GM18517 (cell line): ENCODE results near the gene STX16.

Experiments used
- ATAC-seq: cut with Tn5 transposase; IDR thresholded peaks from one replicate; pipeline ENCODE4 v1.9.1; 2021; ENCODE audit warnings: mild to moderate bottlenecking, moderate library complexity; ENCODE audit not compliant: unreplicated experiment

Gene STX16

DNA sequence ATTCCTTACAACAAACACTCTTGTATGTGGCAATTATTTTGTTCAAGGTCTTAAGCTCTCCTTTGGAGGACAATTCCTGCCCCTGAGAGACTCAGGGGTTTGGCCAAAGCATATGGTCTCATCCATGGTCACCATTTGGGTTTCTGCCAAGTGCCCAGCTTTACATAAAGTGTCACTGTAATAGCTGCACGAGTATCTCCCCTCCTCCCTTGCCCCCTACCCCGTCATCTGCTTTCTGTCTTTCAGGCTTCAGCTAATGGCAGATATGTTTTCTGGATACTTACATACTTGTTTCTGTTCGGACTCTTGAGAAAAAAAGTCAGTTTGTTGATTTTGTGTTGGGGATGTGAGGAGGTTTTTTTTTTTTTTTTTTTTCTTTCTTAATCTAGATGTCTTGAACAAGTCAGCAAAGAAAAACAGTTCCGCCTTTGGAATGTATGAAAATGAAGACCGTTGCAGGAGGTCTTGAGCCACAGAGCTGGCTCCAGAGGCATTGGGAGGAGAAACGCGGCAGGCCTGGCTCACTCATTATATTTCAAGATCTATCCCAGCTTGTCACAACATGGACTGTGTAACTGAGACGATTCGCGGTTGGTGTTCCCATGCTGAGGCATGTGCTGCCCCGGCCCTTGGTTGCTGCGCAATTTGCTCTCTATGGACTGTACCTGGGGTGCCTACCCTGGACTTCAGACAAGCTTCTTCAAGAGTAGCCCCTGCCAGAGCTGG, 32.6 kb upstream of the STX16 start:
- ATAC-seq: no peak

- no peak for ATAC-seq
These were observed 31.8 kb upstream of the STX16 start for GRCh38 chr20:58619077-58619863.

DNA sequence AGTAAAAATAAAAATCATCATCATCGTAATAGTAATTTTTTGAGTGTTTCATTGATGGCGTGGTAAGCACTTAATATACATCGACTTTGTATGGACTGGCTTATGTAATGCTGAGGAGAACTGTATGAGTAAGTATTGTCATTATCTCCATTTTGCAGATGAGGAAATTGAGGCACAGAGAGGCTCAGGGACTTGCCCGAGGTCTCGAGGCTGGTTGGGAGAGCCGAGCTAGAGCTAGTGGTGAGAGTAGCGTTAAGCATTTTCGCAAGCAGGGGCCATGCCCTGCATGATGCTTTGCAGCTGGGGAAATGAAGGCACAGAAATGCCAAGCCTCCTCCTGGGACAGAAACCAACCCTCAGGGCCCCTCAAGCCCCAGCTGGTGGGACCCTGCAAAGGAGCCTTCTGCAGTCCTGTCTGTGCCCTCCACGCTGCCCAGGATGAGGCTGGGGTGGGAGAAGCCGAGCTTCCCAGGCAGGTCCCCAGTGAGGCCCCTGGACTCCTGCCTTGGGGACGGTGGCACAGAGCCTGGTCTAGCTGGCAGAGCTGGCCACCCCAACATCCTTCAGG, 31.1 kb upstream of the STX16 start:
- ATAC-seq: no peak

DNA sequence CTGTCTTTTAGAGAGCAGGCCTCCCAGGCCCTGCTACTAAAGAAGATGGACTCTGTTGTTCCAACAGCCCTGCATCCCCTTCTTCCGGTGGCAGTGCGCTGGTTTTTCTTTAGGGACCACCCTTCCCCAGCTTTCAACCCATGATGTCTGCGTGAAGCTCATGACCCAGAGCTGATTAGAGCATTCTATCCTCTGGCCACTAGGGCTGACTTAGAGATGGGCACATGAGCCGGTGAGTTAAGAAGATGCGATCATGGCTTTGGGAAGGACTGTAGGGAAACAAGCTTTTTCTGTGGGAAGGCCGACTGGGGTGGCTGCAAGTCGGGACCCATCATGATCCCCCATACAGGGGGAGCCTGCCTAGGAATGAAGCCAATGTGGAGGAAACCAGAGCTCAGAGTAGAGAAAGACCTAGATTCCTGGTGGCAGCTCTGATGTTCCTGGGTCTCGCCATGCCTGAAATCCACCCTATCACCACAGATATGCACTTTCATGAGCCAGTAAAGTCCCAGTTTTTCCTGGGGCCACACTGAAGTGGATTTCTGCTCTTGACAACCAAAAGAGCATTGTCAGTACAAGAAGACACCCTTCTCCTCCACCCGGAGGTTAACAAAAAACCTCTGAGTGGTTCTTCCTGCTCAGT, 29.1 kb upstream of the STX16 start:
- ATAC-seq: no peak

DNA sequence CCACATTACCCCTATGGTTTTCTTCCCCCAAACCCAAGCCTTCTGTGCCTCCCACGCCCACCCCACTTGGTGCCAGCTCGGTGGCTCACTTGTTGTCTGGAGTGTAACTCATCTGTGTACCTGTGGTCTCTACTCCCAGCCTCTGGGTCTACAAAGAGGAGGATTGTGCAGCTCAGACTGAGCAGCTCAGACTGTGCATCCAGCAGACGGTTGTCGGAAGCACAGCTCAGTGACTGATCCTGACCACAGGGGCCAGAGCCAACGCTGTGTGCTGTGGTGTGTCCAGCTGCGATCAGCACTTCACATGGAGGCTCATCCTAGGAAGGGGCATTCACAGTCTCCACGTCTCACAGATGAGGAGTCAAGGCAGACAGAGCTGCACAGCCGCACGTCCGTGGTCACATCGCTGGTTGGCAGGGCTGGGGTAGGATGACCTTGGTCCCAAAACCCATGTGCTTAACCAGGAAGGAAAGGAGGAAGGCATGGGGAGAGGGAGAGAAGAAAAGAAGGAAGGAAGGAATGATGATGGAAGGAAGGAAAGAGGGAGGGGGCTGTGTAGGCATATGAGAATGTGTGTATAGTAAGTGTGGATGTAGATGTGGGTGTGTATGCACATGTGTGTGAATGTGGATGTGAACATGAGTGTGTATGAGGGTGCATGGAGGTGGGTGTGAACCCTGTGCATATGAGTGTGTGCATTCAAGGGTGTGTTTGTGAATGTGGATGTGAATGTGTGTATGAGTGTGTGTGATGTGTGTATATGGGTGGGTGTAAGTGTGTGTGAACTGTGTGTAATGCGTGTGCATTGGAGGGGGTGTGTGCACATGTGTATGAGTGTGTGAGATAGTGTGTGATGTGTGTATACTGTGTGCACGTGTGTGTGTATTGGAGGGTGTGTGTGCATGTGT, 28.2 kb upstream of the STX16 start:
- ATAC-seq: no peak

DNA sequence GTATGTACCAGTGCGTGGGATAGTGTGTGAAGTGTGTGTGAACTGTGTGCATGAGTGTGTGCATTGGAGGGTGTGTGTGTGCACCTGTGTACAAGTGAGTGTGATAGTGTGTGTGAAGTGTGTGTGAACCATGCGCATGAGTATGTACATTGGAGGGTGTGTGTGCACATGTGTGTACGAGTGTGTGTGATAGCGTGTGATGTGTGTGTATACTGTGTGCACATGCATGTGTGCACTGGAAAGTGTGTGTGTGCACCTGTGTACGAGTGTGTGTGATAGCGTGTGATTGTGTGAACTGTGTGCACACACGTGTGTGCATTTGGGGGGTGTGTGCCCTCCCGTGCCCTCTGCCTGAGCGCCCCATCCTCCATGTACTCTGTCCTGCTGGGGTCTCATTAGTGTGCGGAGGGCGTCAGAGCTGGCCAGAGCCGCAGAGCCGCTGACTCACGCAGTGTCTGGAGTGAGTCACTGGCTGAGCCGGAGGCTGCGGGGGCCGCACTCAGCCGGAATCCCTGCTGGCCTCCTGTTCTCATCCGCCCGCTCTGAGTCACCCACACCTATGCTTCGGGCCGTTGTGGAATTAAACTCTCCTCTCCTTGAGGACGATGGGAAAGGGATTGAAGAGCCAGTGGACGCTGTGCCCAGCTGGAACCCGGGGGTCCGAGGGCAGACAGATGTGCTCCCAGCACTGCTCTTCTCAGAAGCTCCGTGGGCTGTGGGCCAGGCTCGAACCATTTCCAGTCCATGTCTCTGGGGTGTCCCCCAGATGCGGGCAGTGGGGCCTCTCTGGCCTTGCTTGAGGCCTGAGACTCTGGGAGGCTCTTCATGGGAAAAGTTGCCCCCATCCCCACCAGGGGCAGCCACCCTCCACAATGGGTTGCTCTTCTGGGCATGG, 27.3 kb upstream of the STX16 start:
- no peak for ATAC-seq

DNA sequence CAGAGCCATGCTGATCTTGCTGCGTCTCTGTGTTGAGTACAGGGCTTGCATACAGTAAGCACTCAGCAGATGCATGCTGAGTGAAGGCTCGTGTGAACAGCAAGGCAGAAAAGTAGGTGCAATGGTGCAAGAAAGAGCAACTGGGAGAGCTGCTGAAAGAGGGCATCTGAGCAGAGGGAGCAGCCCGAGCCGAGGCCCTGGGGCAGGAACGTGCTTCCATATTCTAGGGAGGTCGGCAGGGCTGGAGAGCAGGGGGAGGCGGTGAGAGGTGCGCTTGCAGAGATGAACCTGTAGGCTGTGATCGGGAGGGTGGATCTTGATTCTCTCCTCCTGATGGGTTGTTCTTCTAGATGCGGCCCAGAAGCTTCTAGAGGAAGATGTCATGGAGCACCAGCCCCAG, 26.4 kb upstream of the STX16 start:
- no peak for ATAC-seq

DNA sequence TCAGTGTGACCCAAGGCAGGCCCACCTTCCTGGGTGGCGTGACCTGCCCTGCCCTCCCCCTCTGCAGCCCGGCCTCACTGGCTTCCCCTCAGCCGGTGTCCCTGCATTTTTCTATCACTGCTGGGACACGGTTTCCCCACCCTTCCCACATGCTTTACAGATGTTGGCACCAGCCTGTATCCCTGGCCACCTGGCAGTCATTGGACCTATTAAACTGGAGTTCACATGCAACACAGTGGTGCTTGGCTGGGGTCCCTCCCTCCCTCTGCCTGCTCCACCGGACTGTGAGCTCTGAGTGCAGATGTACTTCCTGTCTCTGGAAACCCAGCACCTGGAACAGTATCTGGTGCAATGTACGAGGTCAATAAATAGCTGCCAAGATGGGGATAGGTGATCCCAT, 25.5 kb upstream of the STX16 start:
- ATAC-seq: no peak

GRCh38 chr20:58626051-58626450, 25.0 kb upstream of the STX16 start:
- no peak for ATAC-seq

- ATAC-seq: no peak
These were observed 23.6 kb upstream of the STX16 start for GRCh38 chr20:58627212-58628072.

DNA sequence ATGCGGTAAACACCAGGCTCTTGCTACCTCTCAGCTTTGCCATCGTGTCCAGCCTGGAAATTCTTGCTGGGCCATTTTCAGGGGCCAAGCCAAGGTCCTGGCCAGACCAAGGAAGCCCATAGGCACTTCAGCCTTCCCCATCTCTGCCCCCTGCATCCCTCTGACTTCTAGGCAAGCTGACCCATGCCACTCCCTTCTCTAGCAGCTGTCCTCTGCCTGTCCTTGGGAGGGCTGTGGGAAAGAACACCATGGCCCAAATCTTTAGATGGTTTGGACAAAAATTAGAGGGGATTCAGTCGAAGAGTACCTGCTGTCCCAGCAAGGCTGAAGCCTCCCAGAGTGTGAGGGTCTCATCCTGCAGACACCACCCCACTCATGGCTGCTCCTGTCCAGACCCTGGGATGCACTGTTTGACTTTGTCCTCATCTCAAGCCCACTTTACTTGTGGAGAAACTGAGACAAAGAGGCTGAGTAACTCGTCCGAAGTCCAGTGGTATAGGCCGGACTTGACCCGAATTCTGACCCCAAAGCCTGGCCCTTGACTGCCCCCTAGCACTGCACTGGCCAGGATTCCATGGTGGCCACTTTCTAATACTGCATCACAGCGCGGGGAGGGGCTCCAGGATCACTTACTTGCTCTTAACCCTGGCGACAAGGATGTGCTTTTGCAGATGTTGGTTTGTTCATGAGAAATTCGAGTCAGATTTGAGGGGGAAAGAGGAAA, 22.4 kb upstream of the STX16 start:
- ATAC-seq: no peak

DNA sequence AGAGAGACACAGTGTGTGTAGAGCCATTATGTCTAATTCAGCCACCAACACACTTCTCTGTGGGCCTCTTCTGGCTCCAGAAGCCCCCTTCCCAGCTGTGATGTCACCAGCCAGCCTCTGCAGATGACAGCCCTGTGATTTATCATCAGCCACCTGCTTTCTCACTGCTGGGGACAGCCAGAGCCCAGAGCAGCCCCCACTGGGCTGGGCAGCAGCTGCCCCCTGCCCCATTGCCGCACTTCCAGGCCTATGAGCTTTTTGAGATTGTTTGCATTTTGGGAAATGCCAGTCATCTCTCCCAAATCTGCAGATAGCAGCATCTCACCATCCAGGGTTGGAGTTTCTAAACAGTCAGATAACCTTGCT, 21.9 kb upstream of the STX16 start:
- no peak for ATAC-seq

GRCh38 chr20:58630063-58630462, 21.0 kb upstream of the STX16 start:
- no peak for ATAC-seq

GRCh38 chr20:58633161-58634053, 17.7 kb upstream of the STX16 start:
- no peak for ATAC-seq

- no peak for ATAC-seq
These were observed 17.0 kb upstream of the STX16 start for GRCh38 chr20:58634059-58634458.

DNA sequence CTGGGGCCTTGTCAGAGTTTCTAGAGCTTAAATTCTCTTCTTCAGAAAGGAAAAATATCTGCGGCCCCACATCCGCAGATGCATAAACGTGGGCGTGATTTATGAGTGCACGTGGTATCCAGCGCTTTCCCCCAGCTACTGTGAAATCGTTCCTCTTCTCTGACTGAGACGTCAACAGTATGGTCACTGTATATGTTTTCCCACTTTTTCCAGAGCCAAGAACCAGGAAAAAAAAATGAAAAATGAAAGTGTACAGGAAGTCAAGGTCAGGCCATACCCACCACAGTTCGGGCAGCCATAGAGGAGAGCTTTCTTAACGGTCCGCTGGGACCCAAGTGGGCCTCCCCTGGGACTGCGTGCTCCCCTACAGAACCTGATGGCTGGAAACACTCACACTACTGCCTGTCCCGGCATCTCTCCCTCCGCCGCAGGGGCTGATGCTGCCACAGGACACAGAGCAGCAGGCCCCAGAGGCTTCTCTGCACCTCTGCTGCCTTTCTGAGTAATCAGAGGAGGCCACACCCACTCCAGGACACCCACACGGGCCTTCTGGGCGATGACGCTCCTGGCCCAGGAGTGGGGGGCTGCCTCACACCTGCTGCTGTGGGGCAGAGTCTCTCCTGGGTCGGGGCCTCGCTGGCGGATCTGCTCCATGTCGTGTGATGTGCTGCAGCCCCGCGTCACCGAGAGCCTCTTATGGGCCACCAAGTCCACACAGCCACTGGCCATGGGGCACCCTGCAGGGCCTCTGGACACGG, 16.4 kb upstream of the STX16 start:
- ATAC-seq: no peak
